ENCODE measurements around the gene KRT7.

GRCh38 chr12:52205612-52206303 lies 27.3 kb upstream of the KRT7 start:
- TF ChIP-seq, protein P1, sequence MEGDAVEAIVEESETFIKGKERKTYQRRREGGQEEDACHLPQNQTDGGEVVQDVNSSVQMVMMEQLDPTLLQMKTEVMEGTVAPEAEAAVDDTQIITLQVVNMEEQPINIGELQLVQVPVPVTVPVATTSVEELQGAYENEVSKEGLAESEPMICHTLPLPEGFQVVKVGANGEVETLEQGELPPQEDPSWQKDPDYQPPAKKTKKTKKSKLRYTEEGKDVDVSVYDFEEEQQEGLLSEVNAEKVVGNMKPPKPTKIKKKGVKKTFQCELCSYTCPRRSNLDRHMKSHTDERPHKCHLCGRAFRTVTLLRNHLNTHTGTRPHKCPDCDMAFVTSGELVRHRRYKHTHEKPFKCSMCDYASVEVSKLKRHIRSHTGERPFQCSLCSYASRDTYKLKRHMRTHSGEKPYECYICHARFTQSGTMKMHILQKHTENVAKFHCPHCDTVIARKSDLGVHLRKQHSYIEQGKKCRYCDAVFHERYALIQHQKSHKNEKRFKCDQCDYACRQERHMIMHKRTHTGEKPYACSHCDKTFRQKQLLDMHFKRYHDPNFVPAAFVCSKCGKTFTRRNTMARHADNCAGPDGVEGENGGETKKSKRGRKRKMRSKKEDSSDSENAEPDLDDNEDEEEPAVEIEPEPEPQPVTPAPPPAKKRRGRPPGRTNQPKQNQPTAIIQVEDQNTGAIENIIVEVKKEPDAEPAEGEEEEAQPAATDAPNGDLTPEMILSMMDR (conservative IDR thresholded peaks at IDR 0.05) = no peak
- no peak for TF ChIP-seq EZH2 (IDR thresholded peaks at IDR 0.05; ENCODE audit: low read depth)
